Psoas muscle (tissue), 8 donors: ENCODE measurements around the gene MUC22. TPM values are rescaled to one million over a fixed set of nuclear protein-coding genes. Genes with fewer than 3 reads are reported as not detected.
"Not testable (repeated sequence)": the region's sequence is repeated elsewhere in the genome, so short reads cannot be mapped to it uniquely, and the experiment has no call there.

Experiments
- ATAC-seq, 4 donors: fragments of 200-7000 bp; cut with Tn5 transposase; one replicate each; pipeline ENCODE4 v1.9.1; 2020; ENCODE audit warnings: moderate library complexity in 3 of 4, mild to moderate bottlenecking in 2 of 4
- DNase-seq, 2 donors: peaks; one replicate each; pipeline ENCODE4 v3.0.0-alpha.2; 2020
- H3K27ac ChIP-seq: fragments of 200-600 bp; one replicate; pipeline ENCODE4 v1.8.0; 2022
- H3K27me3 ChIP-seq, 3 donors: fragments of 200-600 bp in 1 of 3; one replicate each; pipeline versions ENCODE4 v1.6.1 to v1.8.0; 2013 to 2022; ENCODE audit warnings: low read length in 2 of 3, mild to moderate bottlenecking in 2 of 3, moderate library complexity in 1 of 3; ENCODE audit not compliant: insufficient read depth in 3 of 3
- H3K36me3 ChIP-seq, 2 donors: fragments of 200-600 bp in 1 of 2; one replicate each; pipeline versions ENCODE4 v1.6.1 to v1.8.0; 2013 to 2022; ENCODE audit warnings: low read depth in 1 of 2, mild to moderate bottlenecking in 1 of 2, moderate library complexity in 1 of 2; ENCODE audit not compliant: insufficient read depth in 1 of 2
- H3K4me1 ChIP-seq: fragments of 200-600 bp; one replicate; pipeline ENCODE4 v1.8.0; 2022
- H3K4me3 ChIP-seq: fragments of 200-600 bp; one replicate; pipeline ENCODE4 v1.8.0; 2022; ENCODE audit warnings: mild to moderate bottlenecking
- H3K9me3 ChIP-seq: fragments of 200-600 bp; one replicate; pipeline ENCODE4 v1.8.0; 2022
- WGBS, 3 donors: extraction: QIAGEN DNeasy Blood & Tissue Kit; methylation state at CpG; one replicate each; pipeline versions ENCODE4 v1.1.6 to v1.1.7; 2013; 5-methylcytosine and 5-hydroxymethylcytosine counted together
- intact Hi-C, 2 donors: fragments of 100-400 bp; cut with DNase I; formaldehyde crosslinking; loops; one replicate each; pipeline versions ENCODE4 v1.11.0 to v1.14.2; 2022
- polyA plus RNA-seq, 3 donors: library from polyadenylated mRNA; stranded (reverse); fragments of 200-250 nt; gene quantifications; one replicate each; pipeline ENCODE4 v1.2.3, GENCODE V29; 2013
- total RNA-seq, 4 donors: library from RNA; stranded (reverse); fragmentation: NEBNext Ultra II Directional in 2 of 4; extraction: Animal tissue kit (Norgen Biotek cat#: 25700) in 2 of 4; gene quantifications; one replicate each; pipeline versions ENCODE4 v1.2.1 to v1.2.4, GENCODE V29; 2021 to 2023
- TF ChIP-seq, protein P1 (sequence below): fragments of 200-600 bp; IDR thresholded peaks from one replicate; pipeline ENCODE4 v1.8.0; 2022; ENCODE audit warnings: antibody characterized with exemption
- donor health status: healthy with polysubstance abuse.
- donor health status: DM: no; HTN: no; CAD: no; lungs with moderate emphysema.
- donor health status: Bipolar disorder and iron deficiency.
- donor health status: healthy.
- donor health status: DM: yes; HTN: yes; CAD: no.
- donor health status: DM: no; HTN: no; CAD: no.
- donor health status: DM: no; HTN: no; CAD: no.
- donor health status: DM: yes; HTN: yes; CAD: no.

The MUC22 gene
- total and polyA plus RNA-seq, 7 donors, result 0.04 to 0.38 (median 0.08) TPM; not detected in 2

DNA sequence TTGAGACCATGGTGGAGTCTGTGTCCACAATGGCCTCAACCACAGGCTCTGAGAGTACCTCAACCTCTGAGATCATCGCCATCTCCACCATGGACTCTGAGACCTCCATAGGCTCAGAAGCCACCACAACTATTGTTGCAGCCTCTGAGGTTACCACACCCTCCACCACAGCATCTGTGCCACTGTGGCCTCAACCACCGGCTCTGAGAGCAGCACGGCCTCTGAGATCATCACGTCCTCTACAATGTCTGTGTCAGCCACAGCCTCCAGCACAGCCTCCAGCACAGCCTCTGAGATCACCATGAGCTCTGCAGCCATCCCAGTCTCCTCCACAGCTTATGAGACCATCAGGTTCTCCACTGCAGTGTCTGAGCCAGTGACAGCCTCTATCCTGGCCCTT lies 46.2 kb upstream of the MUC22 start:
- Histone ChIP-seq H3K36me3 (no peaks in the 10 kb centered on the region), H3K9me3 (no peaks in the 10 kb centered on the region), H3K27ac (no peak overlapping the region), H3K27me3 (peaks cover 0 to 12% (median 0%) of the 10 kb centered on the region in 3 donors), H3K4me3 (no peak overlapping the region), H3K4me1 (no peaks in the 10 kb centered on the region)
- intact Hi-C loops, result no loop called here
- TF ChIP-seq, protein P1, sequence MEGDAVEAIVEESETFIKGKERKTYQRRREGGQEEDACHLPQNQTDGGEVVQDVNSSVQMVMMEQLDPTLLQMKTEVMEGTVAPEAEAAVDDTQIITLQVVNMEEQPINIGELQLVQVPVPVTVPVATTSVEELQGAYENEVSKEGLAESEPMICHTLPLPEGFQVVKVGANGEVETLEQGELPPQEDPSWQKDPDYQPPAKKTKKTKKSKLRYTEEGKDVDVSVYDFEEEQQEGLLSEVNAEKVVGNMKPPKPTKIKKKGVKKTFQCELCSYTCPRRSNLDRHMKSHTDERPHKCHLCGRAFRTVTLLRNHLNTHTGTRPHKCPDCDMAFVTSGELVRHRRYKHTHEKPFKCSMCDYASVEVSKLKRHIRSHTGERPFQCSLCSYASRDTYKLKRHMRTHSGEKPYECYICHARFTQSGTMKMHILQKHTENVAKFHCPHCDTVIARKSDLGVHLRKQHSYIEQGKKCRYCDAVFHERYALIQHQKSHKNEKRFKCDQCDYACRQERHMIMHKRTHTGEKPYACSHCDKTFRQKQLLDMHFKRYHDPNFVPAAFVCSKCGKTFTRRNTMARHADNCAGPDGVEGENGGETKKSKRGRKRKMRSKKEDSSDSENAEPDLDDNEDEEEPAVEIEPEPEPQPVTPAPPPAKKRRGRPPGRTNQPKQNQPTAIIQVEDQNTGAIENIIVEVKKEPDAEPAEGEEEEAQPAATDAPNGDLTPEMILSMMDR, result no peak
- no peak for ATAC-seq
- WGBS, 3 donors, result 81 to 94% (median 91%) methylated on average over 4 of the region's 4 CpGs
- DNase-seq, result no peak

DNA sequence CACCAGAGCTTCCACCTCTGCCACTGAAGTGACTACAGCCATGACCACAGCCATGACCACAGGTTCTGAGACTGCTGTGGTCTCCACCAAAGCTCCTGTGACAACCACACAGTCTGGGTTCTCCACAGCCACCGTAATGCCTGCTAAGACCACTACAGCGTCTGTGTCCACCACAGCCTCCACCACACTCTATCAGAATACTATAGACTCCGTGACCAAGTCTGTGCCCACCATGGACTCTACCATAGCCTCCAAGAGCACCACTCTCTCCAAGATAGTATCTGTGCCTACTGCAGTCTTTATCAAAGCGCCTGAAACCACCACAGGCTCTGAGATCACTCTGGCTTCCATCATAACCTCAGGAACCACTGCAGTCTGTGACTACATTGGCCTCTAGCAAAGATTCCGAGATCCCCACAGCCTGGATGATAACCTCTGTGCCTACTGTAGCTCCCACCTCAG lies 45.1 kb upstream of the MUC22 start:
- TF ChIP-seq, protein P1, result no peak
- H3K4me1 ChIP-seq, result no peaks in the 10 kb centered on the region
- DNase-seq, result no peak
- WGBS, 3 donors, result 75 to 85% (median 82%) methylated on average over 5 of the region's 5 CpGs
- H3K4me3 ChIP-seq, result no peak overlapping the region
- H3K9me3 ChIP-seq, result no peaks in the 10 kb centered on the region
- no peak overlapping the region for H3K27ac ChIP-seq
- no peaks in the 10 kb centered on the region for H3K36me3 ChIP-seq
- peaks cover 0 to 12% (median 0%) of the 10 kb centered on the region in 3 donors for H3K27me3 ChIP-seq
- intact Hi-C loops, result no loop called here
- ATAC-seq, result no peak

DNA sequence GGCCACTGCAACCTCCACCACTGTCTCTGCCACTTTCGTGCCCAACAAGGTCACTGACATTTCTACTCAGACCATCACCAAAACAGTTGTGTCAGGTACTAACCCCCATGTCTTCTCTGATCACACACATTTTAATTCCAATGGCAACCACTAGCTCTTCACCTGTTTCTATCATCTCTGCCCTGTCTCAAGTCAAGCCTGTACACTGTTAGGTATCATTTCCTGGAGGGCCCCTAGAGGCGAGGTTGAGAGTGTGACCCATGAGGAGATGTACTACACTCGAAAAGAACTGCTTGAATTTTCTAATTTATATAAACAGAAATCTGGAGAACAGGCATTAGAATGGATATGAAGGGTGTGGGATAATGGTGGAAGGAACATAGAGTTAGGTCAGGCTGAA lies 44.1 kb upstream of the MUC22 start:
- no peak overlapping the region for H3K4me3 ChIP-seq
- intact Hi-C loops, result no loop called here
- H3K4me1 ChIP-seq, result no peaks in the 10 kb centered on the region
- ATAC-seq, result no peak
- 58 to 79% (median 72%) methylated on average over 3 of the region's 3 CpGs for WGBS, 3 donors
- H3K27me3 ChIP-seq, result peaks cover 0 to 12% (median 0%) of the 10 kb centered on the region in 3 donors
- no peak for DNase-seq
- H3K27ac ChIP-seq, result no peak overlapping the region
- H3K36me3 ChIP-seq, result no peaks in the 10 kb centered on the region
- TF ChIP-seq, protein P1, result no peak
- no peaks in the 10 kb centered on the region for H3K9me3 ChIP-seq

DNA sequence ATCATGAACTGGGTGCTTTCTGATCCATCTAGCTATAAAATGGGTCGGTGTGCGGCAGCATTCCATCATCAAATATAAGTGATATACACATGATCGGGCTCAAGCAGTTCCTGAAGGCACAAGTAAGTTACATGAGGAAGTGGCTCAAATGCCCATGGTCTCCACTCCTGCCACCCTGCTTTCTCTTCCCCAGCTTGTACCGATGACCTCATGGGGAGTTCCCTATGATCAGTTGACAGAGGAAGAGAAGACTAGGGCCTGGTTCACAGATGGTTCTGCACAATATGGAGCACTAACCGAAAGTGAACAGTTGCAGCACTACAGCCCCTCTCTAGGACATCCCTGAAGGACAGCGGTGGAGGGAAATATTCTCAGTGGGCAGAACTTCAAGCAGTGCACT lies 41.1 kb upstream of the MUC22 start:
- H3K27me3 ChIP-seq, H3K36me3 ChIP-seq, H3K4me3 ChIP-seq, intact Hi-C loops, DNase-seq, H3K9me3 ChIP-seq, H3K4me1 ChIP-seq, ATAC-seq, H3K27ac ChIP-seq: not testable (repeated sequence)
- 91 to 92% (median 91%) methylated on average over 6 of the region's 6 CpGs for WGBS, 3 donors

DNA sequence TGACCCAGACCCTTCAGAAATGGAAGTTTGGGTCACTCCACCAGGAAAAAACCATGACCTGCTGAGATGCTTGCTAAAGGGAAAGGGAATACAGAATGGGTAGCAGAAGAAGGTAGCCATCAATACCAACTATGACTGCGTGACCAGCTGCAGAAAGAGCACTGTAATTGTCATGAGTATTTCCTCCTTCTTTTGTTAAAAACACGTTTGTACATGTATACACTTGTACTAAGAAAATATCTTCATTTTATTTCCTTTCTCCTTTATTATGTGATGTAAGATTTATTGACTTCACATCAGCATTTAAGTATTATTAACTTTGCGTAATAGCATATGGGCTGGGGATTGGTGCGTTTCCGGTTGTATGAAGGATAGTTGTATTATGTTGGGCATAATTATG lies 39.3 kb upstream of the MUC22 start:
- no peaks in the 10 kb centered on the region for H3K9me3 ChIP-seq
- TF ChIP-seq, protein P1, result no peak
- H3K4me3 ChIP-seq, result no peak overlapping the region
- intact Hi-C loops, result no loop called here
- no peak overlapping the region for H3K27ac ChIP-seq
- no peaks in the 10 kb centered on the region for H3K4me1 ChIP-seq
- ATAC-seq (no peak), DNase-seq (no peak)
- no peaks in the 10 kb centered on the region for H3K36me3 ChIP-seq
- H3K27me3 ChIP-seq, result peaks cover 0 to 1% (median 0%) of the 10 kb centered on the region in 3 donors
- 81 to 87% (median 86%) methylated on average over 5 of the region's 5 CpGs for WGBS, 3 donors
